Endodermal cell (in vitro differentiated cells): ENCODE data around the gene EFCAB8. TPM values are rescaled to one million over a fixed set of nuclear protein-coding genes. Genes with fewer than 3 reads are reported as not detected.

ENCODE experiments used
- DNase-seq: peaks from one replicate; pipeline ENCODE4 v3.0.0-alpha.2; 2017
- H3K27ac ChIP-seq: 2 replicates; pipeline ENCODE4 v1.5.1; 2013; ENCODE audit warnings: mild to moderate bottlenecking, low read depth, low read length, moderate library complexity
- H3K27me3 ChIP-seq: 2 replicates; pipeline ENCODE4 v1.6.1; 2013; ENCODE audit warnings: mild to moderate bottlenecking, low read length, moderate library complexity; ENCODE audit not compliant: insufficient read depth, control insufficient read depth, poor library complexity, severe bottlenecking
- H3K36me3 ChIP-seq: 2 replicates; pipeline ENCODE4 v1.7.0; 2013; ENCODE audit warnings: mild to moderate bottlenecking, low read length, moderate library complexity; ENCODE audit not compliant: control insufficient read depth, insufficient read depth
- H3K4me1 ChIP-seq: one replicate; pipeline ENCODE4 v1.7.0; 2013; ENCODE audit warnings: low read length; ENCODE audit not compliant: control insufficient read depth, insufficient read depth
- H3K4me3 ChIP-seq: 2 replicates; pipeline ENCODE4 v1.5.1; 2013; ENCODE audit warnings: mild to moderate bottlenecking, low read length, moderate library complexity
- H3K9ac ChIP-seq: 2 replicates; pipeline ENCODE4 v1.6.1; 2013; ENCODE audit warnings: mild to moderate bottlenecking, low read length, moderate library complexity; ENCODE audit not compliant: poor library complexity, severe bottlenecking; ENCODE audit errors: extremely low read depth
- H3K9me3 ChIP-seq: 2 replicates; pipeline ENCODE4 v1.6.1; 2013; ENCODE audit warnings: mild to moderate bottlenecking, low read length, moderate library complexity; ENCODE audit not compliant: control insufficient read depth
- H3K27ac Mint-ChIP-seq: 2 replicates; pipeline ENCODE4 v1.8.0; 2020; ENCODE audit warnings: mixed read lengths
- H3K27me3 Mint-ChIP-seq: 2 replicates; pipeline ENCODE4 v1.8.0; 2021; ENCODE audit warnings: mild to moderate bottlenecking, mixed read lengths; ENCODE audit not compliant: insufficient read depth
- H3K36me3 Mint-ChIP-seq: 2 replicates; pipeline ENCODE4 v1.8.0; 2020; ENCODE audit warnings: low read depth, mixed read lengths
- H3K4me1 Mint-ChIP-seq: 2 replicates; pipeline ENCODE4 v1.8.0; 2020; ENCODE audit warnings: mixed read lengths
- H3K4me3 Mint-ChIP-seq: 2 replicates; pipeline ENCODE4 v1.8.0; 2020; ENCODE audit warnings: mild to moderate bottlenecking, moderate library complexity, mixed read lengths
- H3K9me3 Mint-ChIP-seq: 2 replicates; pipeline ENCODE4 v1.8.0; 2020; ENCODE audit warnings: mild to moderate bottlenecking, mixed read lengths
- WGBS, 2 experiments: methylation state at CpG; one replicate each; pipeline versions ENCODE4 v1.1.5 to v1.1.7; 2013; ENCODE audit warnings: missing lambda C conversion rate in 2 of 2, mixed read lengths in 1 of 2; ENCODE audit not compliant: insufficient coverage in 1 of 2, insufficient read length in 1 of 2; 5-methylcytosine and 5-hydroxymethylcytosine counted together
- total RNA-seq, 2 donors: library from RNA; stranded (reverse); fragmentation: NEBNext Ultra II Directional in 1 of 2; extraction: Animal tissue kit (Norgen Biotek cat#: 25700) in 1 of 2; gene quantifications; 2 replicates in 1 of 2; 3 replicates in 1 of 2; pipeline ENCODE4 v1.2.1, GENCODE V29; 2021
- TF ChIP-seq, protein P1 (sequence below): fragments of 200-600 bp; sonication (generic); conservative IDR thresholded peaks from 2 replicates; pipeline ENCODE4 v1.5.0; 2021; ENCODE audit warnings: antibody characterized with exemption, mild to moderate bottlenecking

Gene EFCAB8
- total RNA-seq, 2 donors from 2014 or later = 0.44 to 1.0 TPM

DNA sequence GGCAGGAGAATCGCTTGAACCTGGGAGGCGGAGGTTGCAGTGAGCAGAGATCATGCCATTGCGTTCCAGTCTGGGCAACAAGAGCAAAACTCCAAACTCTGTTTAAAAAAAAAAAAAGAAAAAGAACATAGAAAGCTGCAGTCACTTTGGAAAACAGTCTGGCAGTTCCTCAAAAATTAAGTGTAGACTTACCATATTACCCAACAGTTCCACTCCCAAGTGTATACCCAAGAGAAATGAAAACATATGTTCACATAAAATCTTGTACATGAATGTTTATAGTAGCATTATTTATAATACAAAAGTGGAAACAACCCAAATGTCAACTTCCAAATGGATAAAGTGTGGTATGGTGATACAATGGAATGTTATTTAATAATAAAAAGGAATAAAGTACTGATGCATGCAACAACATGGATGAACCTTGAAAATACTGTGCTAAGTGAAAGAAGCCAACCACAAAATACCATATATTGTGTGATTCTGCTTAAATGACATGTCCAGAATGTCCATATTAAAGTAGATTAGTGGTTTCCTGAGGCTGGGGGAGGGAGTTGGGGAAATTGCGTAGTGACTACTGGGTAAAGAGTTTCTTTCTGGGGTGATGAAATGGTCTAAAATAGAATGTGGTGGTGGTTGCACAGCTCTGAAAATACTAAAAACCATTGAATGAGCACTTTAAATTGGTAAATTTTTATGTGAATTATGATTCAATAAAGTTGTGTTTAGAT is 82.6 kb downstream of the EFCAB8 start:
- Histone ChIP-seq H3K4me3 (no peak overlapping the region), H3K4me1 (no peaks in the 10 kb centered on the region), H3K36me3 (no peaks in the 10 kb centered on the region), H3K27ac (no peak overlapping the region), H3K9me3 (peaks cover 21% of the 10 kb centered on the region), H3K27me3 (no peaks in the 10 kb centered on the region), H3K9ac (no peak overlapping the region)
- 77 to 84% methylated on average over 4 of the region's 4 CpGs for WGBS, 2 experiments
- TF ChIP-seq, protein P1, sequence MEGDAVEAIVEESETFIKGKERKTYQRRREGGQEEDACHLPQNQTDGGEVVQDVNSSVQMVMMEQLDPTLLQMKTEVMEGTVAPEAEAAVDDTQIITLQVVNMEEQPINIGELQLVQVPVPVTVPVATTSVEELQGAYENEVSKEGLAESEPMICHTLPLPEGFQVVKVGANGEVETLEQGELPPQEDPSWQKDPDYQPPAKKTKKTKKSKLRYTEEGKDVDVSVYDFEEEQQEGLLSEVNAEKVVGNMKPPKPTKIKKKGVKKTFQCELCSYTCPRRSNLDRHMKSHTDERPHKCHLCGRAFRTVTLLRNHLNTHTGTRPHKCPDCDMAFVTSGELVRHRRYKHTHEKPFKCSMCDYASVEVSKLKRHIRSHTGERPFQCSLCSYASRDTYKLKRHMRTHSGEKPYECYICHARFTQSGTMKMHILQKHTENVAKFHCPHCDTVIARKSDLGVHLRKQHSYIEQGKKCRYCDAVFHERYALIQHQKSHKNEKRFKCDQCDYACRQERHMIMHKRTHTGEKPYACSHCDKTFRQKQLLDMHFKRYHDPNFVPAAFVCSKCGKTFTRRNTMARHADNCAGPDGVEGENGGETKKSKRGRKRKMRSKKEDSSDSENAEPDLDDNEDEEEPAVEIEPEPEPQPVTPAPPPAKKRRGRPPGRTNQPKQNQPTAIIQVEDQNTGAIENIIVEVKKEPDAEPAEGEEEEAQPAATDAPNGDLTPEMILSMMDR = no peak
- Mint-ChIP-seq H3K27ac (no peak overlapping the region), H3K27me3 (peaks cover 7% of the 10 kb centered on the region), H3K4me3 (no peak overlapping the region), H3K9me3 (peaks cover 8% of the 10 kb centered on the region), H3K36me3 (no peaks in the 10 kb centered on the region), H3K4me1 (peaks cover 9% of the 10 kb centered on the region)
- no peak for DNase-seq

DNA sequence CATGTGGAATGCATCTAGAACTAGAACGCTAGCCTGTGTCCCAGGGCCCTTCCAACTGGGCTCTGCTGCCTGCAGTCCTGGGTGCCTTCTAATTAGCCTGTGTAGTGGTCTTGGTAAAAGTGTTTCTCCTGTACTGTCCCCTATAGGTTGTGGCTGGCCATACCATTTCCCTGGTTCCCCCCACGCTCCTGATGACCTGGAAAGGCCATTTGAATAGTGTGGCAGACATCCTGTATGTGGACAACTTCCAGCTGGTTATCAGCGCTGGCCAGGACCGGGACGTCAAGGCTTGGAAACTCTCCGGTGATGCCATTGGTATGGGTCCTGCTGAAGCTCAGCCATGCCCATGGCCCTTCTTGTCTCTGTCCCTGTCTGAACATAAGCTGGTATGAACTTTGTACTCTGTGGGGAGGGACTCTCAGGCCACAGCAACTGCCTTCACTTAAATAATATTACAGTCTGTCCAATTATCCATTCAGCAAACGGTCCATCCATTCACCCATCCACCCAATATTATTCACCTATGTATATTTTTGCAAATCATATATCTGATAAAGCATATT is 84.8 kb downstream of the EFCAB8 start:
- no peaks in the 10 kb centered on the region for H3K4me1 ChIP-seq
- no peaks in the 10 kb centered on the region for H3K27me3 ChIP-seq
- peaks cover 7% of the 10 kb centered on the region for H3K9me3 Mint-ChIP-seq
- no peaks in the 10 kb centered on the region for H3K36me3 Mint-ChIP-seq
- no peak overlapping the region for H3K4me3 Mint-ChIP-seq
- DNase-seq = no peak
- no peak overlapping the region for H3K9ac ChIP-seq
- peaks cover 15% of the 10 kb centered on the region for H3K4me1 Mint-ChIP-seq
- TF ChIP-seq, protein P1 = peak; percentile 44
- no peak overlapping the region for H3K4me3 ChIP-seq
- no peak overlapping the region for H3K27ac Mint-ChIP-seq
- H3K27ac ChIP-seq = no peak overlapping the region
- H3K36me3 ChIP-seq = no peaks in the 10 kb centered on the region
- peaks cover 12% of the 10 kb centered on the region for H3K9me3 ChIP-seq
- 94 to 96% methylated on average over 4 to 7 of the region's 7 CpGs for WGBS, 2 experiments
- peaks cover 8% of the 10 kb centered on the region for H3K27me3 Mint-ChIP-seq

GRCh38 chr20:32945710-32946221 is 87.0 kb downstream of the EFCAB8 start:
- Mint-ChIP-seq H3K4me3 (no peak overlapping the region), H3K36me3 (no peaks in the 10 kb centered on the region), H3K27ac (peak overlapping the region; percentile 80), H3K4me1 (peaks cover 34% of the 10 kb centered on the region), H3K9me3 (peaks cover 3% of the 10 kb centered on the region), H3K27me3 (peaks cover 13% of the 10 kb centered on the region)
- Histone ChIP-seq H3K36me3 (no peaks in the 10 kb centered on the region), H3K27me3 (no peaks in the 10 kb centered on the region), H3K4me3 (peak overlapping the region; percentile 16), H3K9me3 (peaks cover 12% of the 10 kb centered on the region), H3K9ac (no peak overlapping the region), H3K4me1 (peaks cover under 1% of the 10 kb centered on the region), H3K27ac (no peak overlapping the region)
- DNase-seq = no peak
- TF ChIP-seq, protein P1 = peak; percentile 91
- WGBS, 2 experiments = 40 to 43% methylated on average over 3 to 4 of the region's 4 CpGs
